Upper lobe of right lung (tissue), 1 donor: ENCODE data around the gene CHID1. TPM values are rescaled to one million over a fixed set of nuclear protein-coding genes. Genes with fewer than 3 reads are reported as not detected.

Experiments used
- ATAC-seq: fragments of 200-7000 bp; cut with Tn5 transposase; one replicate; pipeline ENCODE4 v1.9.1; 2020; ENCODE audit warnings: mild to moderate bottlenecking, moderate library complexity
- DNase-seq: peaks from one replicate; pipeline ENCODE4 v3.0.0-alpha.2; 2020
- H3K27ac ChIP-seq: fragments of 200-600 bp; one replicate; pipeline ENCODE4 v1.8.0; 2022
- H3K27me3 ChIP-seq: fragments of 200-600 bp; one replicate; pipeline ENCODE4 v1.8.0; 2022; ENCODE audit warnings: mild to moderate bottlenecking
- H3K36me3 ChIP-seq: fragments of 200-600 bp; one replicate; pipeline ENCODE4 v1.8.0; 2022
- H3K4me1 ChIP-seq: fragments of 200-600 bp; one replicate; pipeline ENCODE4 v1.8.0; 2022
- H3K4me3 ChIP-seq: fragments of 200-600 bp; one replicate; pipeline ENCODE4 v1.8.0; 2022; ENCODE audit warnings: mild to moderate bottlenecking
- H3K9me3 ChIP-seq: fragments of 200-600 bp; one replicate; pipeline ENCODE4 v1.8.0; 2022
- intact Hi-C: fragments of 100-400 bp; cut with DNase I; formaldehyde crosslinking; loops from one replicate; pipeline ENCODE4 v1.11.0; 2022
- total RNA-seq: library from RNA; stranded (reverse); fragmentation: NEBNext Ultra II Directional; extraction: Animal tissue kit (Norgen Biotek cat#: 25700); gene quantifications from one replicate; pipeline ENCODE4 v1.2.1, GENCODE V29; 2021
- TF ChIP-seq, protein P1 (sequence below): fragments of 200-600 bp; IDR thresholded peaks from one replicate; pipeline ENCODE4 v1.8.0; 2022; ENCODE audit warnings: antibody characterized with exemption
- donor health status: DM: no; HTN: yes; CAD: no; lungs with severe emphysema.

Gene CHID1
- total RNA-seq, 1 donor from 2014 or later: 52.9 TPM

DNA sequence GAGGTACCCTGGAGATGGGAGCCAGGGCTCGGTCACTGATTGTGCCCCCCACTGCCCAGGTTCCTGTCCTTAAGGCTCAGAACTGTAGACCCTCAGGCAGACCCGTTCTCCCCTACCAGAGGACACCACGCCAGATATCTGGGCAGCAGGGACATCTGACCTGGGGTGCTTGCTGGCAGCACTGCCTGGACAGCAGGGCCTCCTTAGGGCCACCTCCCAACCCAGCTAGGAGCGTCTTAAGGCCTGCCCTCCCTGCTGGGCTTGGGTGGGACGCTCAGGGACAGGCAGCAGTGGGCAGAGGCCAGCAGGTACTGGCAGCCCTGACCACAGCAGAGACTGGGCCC, 71.4 kb downstream of the CHID1 start:
- intact Hi-C loops: no loop called here
- H3K27ac ChIP-seq: no peak overlapping the region

DNA sequence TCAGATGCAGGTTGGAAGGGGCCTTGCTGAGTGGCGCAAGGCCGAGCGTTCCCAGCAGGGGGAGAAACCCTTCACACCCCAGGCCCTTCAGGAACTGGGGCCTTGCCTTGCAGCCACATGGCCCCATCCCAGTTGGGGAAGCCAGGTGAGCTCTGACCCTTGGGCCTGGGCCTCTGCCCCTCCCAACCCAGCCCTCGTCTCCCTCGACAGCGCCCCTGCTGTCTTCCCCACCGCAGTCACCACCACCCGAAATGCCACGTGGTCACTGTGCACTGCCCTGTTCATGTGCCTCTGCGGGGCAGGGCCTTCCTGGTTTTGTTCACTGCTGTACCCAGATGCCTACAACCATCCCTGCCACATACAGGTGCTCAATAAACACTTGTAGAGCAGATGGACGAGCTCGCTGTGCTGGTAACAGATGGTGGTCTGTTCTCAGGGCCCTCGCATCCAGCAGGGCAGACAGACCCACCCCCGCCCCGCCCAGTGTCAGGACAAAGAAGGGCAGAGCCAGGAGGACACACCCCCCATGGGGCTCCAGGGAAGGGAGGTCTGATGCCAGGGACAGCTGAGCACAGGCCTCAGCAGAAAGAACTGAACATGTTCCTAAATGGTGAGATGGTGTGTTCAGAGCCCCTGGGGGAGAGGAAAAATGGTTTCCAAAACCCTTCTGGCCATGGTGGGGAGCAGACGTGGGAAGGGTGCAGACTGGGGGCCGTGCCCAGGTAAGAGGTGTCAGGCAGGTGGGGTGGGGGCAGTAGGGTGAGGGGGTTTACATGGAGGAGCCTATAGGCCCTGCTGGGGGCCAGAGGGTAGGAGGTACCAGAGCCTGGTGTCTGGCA, 72.0 kb downstream of the CHID1 start:
- H3K27me3 ChIP-seq: no peaks in the 10 kb centered on the region
- TF ChIP-seq, protein P1, sequence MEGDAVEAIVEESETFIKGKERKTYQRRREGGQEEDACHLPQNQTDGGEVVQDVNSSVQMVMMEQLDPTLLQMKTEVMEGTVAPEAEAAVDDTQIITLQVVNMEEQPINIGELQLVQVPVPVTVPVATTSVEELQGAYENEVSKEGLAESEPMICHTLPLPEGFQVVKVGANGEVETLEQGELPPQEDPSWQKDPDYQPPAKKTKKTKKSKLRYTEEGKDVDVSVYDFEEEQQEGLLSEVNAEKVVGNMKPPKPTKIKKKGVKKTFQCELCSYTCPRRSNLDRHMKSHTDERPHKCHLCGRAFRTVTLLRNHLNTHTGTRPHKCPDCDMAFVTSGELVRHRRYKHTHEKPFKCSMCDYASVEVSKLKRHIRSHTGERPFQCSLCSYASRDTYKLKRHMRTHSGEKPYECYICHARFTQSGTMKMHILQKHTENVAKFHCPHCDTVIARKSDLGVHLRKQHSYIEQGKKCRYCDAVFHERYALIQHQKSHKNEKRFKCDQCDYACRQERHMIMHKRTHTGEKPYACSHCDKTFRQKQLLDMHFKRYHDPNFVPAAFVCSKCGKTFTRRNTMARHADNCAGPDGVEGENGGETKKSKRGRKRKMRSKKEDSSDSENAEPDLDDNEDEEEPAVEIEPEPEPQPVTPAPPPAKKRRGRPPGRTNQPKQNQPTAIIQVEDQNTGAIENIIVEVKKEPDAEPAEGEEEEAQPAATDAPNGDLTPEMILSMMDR: no peak
- H3K4me3 ChIP-seq: no peak overlapping the region
- H3K36me3 ChIP-seq: peaks cover 50% of the 10 kb centered on the region
- peaks cover 44% of the 10 kb centered on the region for H3K4me1 ChIP-seq
- no peaks in the 10 kb centered on the region for H3K9me3 ChIP-seq
- ATAC-seq: no peak
- DNase-seq: no peak
- intact Hi-C loops: no loop called here
- H3K27ac ChIP-seq: no peak overlapping the region

More for the DNA sequence above, 71.4 kb downstream of the CHID1 start:
- no peak for DNase-seq
- TF ChIP-seq, protein P1: no peak
- H3K27me3 ChIP-seq: no peaks in the 10 kb centered on the region
- H3K4me3 ChIP-seq: no peak overlapping the region
- H3K36me3 ChIP-seq: peaks cover 50% of the 10 kb centered on the region
- H3K9me3 ChIP-seq: no peaks in the 10 kb centered on the region
- H3K4me1 ChIP-seq: peaks cover 39% of the 10 kb centered on the region
- ATAC-seq: no peak

DNA sequence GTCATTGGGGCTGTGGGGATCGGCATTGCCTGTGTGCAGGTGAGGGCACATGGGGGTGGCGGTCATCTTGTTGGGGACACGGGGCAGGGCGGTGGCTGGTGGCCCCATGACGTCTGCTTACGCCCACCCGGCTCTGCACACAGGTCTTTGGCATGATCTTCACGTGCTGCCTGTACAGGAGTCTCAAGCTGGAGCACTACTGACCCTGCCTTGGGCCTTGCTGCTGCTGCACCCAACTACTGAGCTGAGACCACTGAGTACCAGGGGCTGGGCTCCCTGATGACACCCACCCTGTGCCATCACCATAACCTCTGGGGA, 72.7 kb downstream of the CHID1 start:
- no peak for ATAC-seq
- H3K27ac ChIP-seq: peak overlapping the region; percentile 4
- TF ChIP-seq, protein P1: no peak
- H3K9me3 ChIP-seq: no peaks in the 10 kb centered on the region
- intact Hi-C loops: no loop called here
- no peak overlapping the region for H3K4me3 ChIP-seq
- H3K27me3 ChIP-seq: no peaks in the 10 kb centered on the region
- no peak for DNase-seq
- H3K36me3 ChIP-seq: peaks cover 50% of the 10 kb centered on the region
- H3K4me1 ChIP-seq: peaks cover 44% of the 10 kb centered on the region

DNA sequence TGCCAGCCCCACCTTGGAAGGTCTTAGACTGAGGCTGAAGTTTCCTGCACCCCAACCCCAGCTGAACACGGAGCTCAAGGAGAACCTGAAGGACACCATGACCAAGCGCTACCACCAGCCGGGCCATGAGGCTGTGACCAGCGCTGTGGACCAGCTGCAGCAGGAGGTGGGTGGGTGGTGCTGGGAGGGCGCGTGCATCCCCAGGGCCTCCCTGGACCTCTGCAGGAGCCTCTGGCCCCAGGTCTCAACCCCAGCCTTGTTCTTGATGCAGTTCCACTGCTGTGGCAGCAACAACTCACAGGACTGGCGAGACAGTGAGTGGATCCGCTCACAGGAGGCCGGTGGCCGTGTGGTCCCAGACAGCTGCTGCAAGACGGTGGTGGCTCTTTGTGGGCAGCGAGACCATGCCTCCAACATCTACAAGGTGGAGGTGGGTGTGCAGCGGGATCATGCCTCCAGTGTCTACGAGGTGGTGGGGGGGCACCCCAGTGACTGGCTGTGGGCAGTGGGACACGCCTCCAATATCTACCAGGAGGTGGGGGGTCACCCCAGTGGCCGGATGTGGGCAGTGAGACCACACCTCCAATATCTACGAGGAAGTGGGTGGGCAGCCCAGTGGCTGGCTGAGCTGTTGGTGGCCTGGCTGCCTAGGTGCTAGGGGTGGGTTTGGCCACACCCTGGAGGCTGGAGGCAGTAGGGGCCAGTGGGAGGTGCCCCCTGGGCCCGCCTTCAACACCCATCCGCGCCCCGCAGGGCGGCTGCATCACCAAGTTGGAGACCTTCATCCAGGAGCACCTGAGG, 73.2 kb downstream of the CHID1 start:
- intact Hi-C loops: no loop called here
- H3K27ac ChIP-seq: peak overlapping the region; percentile 4
- H3K4me3 ChIP-seq: no peak overlapping the region
- no peaks in the 10 kb centered on the region for H3K9me3 ChIP-seq
- H3K4me1 ChIP-seq: peaks cover 47% of the 10 kb centered on the region
- H3K36me3 ChIP-seq: peaks cover 50% of the 10 kb centered on the region
- DNase-seq (no peak), ATAC-seq (no peak)
- no peaks in the 10 kb centered on the region for H3K27me3 ChIP-seq
- TF ChIP-seq, protein P1: no peak

DNA sequence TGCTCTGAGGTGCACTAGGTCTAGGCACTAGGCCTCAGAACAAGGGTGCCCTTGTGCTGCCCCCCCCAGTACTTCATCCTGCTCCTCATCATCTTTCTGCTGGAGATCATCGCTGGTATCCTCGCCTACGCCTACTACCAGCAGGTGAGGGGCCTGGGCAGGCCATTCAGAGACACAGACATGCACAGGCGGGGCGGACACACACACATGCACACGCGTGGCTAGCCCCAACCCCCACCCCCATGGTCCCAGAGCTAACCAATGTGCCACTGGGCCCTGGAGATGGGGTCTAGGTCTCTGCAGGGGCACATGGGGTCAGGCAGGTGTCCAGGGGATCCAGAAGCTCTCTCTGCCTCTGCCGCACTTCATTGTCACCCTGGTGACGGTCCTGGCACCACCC, 73.9 kb downstream of the CHID1 start:
- Histone ChIP-seq H3K9me3 (no peaks in the 10 kb centered on the region), H3K27me3 (no peaks in the 10 kb centered on the region), H3K4me1 (peaks cover 53% of the 10 kb centered on the region), H3K27ac (no peak overlapping the region), H3K4me3 (no peak overlapping the region), H3K36me3 (peaks cover 50% of the 10 kb centered on the region)
- TF ChIP-seq, protein P1: no peak
- ATAC-seq: no peak
- intact Hi-C loops: no loop called here
- no peak for DNase-seq
